Activated CD4-positive, alpha-beta T cell treated with anti-CD3 and anti-CD28 coated beads, Interleukin-2, Interleukin-6, amounts not matched to agents 100 ng/mL and 50 ng/mL, durations not matched to agents 16 hours and 8 hours (primary cell): Measurements from ENCODE around the gene EFCAB6.

Source experiments
- DNase-seq: peaks from one replicate; pipeline ENCODE4 v3.0.0-alpha.2; 2020

The EFCAB6 gene

GRCh38 chr22:43497956-43498855, 313.9 kb downstream of the EFCAB6 start:
- DNase-seq: no peak

DNA sequence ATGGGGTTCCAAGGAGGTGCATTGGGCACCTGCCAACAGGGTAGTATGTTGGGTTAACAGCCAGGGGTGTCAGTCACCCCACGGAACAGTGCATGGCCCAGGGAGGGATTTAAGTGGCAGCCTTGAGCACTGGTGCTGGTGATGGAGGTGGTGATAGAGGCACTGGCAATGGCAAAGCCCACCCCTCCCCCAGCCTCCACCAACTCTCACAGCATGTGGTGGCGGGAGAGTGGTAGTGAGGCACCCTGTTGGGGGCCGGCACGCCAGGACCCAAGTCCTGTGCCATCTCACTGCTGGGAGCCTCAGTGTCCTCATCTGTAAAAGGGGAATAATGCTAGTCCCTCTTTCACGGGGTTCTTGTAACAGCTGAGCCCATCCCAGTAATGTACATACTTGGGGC, 318.8 kb downstream of the EFCAB6 start:
- no peak for DNase-seq

- DNase-seq: no peak
Observed at GRCh38 chr22:43491737-43492136, 320.4 kb downstream of the EFCAB6 start.

DNA sequence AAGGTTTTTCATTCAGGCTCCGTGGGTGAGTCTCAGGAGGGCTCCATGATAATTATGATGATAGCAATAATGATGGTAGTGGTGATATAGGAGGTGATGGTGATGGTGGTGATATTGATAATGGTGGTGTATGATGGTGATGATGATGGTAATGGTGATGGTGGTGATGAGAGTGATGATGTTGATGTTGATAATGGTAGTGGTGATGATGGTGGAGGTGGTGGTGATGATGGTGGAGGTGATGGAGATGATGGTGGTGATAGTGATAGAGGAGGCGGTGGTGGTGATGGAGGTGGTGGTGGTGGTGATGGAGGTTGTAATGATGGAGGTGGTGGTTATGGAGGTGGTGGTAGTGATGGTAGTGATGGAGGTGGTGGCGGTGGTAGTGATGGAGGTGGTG, 320.9 kb downstream of the EFCAB6 start:
- no peak for DNase-seq

DNA sequence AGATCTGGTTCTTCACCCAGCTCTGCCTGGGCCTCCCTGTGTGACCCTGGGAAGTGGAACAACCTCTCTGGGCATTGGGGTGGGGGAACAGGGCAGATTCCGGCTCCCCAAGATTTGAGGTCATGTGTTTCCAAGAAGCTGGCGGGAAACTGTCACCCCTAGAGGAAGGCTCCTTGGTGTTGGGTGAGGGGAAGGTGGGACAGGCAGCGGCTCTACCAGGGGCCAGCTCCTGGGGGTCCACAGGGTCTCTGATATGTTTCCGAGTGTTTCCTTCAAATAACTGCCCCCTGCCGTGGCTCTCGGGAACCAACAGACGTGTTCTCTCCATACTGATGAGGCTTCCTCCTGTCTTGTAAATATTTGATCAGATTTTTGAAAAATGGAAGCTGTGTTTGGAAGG, 321.8 kb downstream of the EFCAB6 start:
- no peak for DNase-seq

GRCh38 chr22:43488937-43489336, 323.2 kb downstream of the EFCAB6 start:
- DNase-seq: no peak

- no peak for DNase-seq
Observed at GRCh38 chr22:43488031-43488866, 323.9 kb downstream of the EFCAB6 start.

DNA sequence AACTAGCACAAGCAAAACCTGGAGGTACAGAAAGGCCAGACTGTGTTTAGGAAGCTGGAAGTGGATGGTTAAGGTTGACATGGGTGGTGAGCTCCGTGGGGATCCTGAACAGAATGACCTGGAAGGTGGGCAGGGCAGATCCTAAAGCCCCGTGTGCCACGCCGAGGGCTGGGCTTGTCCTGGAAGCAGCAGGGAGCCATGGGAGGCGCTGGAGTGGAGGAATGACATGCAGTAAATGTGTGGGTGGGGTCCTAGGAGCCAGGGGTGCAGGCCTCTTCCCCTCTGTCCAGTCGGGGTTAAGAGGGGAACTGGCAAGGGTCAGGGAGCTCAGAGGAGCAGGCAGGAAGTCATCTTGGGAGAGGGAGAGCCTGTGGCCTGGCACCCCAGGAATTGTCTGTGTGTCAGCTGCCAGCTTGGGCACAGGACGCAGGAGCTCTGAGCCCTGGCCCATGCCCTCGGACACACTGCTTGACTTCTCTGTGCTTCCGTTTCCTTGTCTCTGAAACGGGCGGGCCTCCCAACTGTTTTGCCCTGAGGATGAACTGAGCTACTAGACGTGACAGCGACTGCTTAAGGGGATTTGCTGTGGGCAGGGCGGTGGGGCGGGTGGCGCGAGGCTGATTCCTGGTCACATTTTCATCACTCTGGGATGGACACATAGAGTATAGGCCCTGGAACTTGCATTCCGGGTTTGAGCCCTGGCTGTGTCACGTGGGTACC, 324.6 kb downstream of the EFCAB6 start:
- DNase-seq: no peak

GRCh38 chr22:43485502-43486089, 326.5 kb downstream of the EFCAB6 start:
- DNase-seq: no peak

- DNase-seq: no peak
Observed at GRCh38 chr22:43484227-43484626, 327.9 kb downstream of the EFCAB6 start.

- no peak for DNase-seq
Observed at GRCh38 chr22:43483669-43484068, 328.4 kb downstream of the EFCAB6 start.

- DNase-seq: no peak
Observed at GRCh38 chr22:43483266-43483665, 328.8 kb downstream of the EFCAB6 start.

- DNase-seq: no peak
Observed at GRCh38 chr22:43482318-43482625, 329.8 kb downstream of the EFCAB6 start.

- DNase-seq: peak; percentile 8
Observed at GRCh38 chr22:43481568-43482317, 330.4 kb downstream of the EFCAB6 start.

- DNase-seq: no peak
Observed at GRCh38 chr22:43479962-43480361, 332.1 kb downstream of the EFCAB6 start.

- no peak for DNase-seq
Observed at GRCh38 chr22:43479301-43479950, 332.7 kb downstream of the EFCAB6 start.
